Lung (tissue), 12 donors: Measurements from ENCODE around the gene FAM234A. TPM values are rescaled to one million over a fixed set of nuclear protein-coding genes. Genes with fewer than 3 reads are reported as not detected.

ENCODE experiments used
- ATAC-seq: fragments of 200-7000 bp; cut with Tn5 transposase; one replicate; pipeline ENCODE4 v1.9.1; 2020; ENCODE audit warnings: moderate number of reproducible peaks; ENCODE audit not compliant: insufficient read depth, low FRiP score
- DNase-seq, 3 donors: peaks; one replicate each; pipeline ENCODE4 v3.0.0-alpha.2; 2013 to 2017
- H3K27ac ChIP-seq, 2 donors: one replicate each; pipeline ENCODE4 v1.5.1; 2013; ENCODE audit warnings: mild to moderate bottlenecking in 2 of 2, moderate library complexity in 2 of 2, control low read depth in 1 of 2, inconsistent platforms in 1 of 2, low read depth in 1 of 2, low read length in 1 of 2
- H3K27me3 ChIP-seq, 3 donors: one replicate each; pipeline ENCODE4 v1.5.1; 2013; ENCODE audit warnings: low read length in 2 of 3; ENCODE audit not compliant: control insufficient read depth in 3 of 3, insufficient read depth in 3 of 3
- H3K36me3 ChIP-seq, 4 donors: one replicate each; pipeline ENCODE4 v1.5.1; 2013; ENCODE audit warnings: low read length in 4 of 4, mild to moderate bottlenecking in 1 of 4, moderate library complexity in 1 of 4; ENCODE audit not compliant: control insufficient read depth in 4 of 4, insufficient read depth in 4 of 4
- H3K4me1 ChIP-seq, 5 donors: one replicate each; pipeline ENCODE4 v1.5.1; 2013; ENCODE audit warnings: low read length in 5 of 5, mild to moderate bottlenecking in 2 of 5, moderate library complexity in 1 of 5; ENCODE audit not compliant: control insufficient read depth in 5 of 5, insufficient read depth in 5 of 5
- H3K4me3 ChIP-seq: one replicate; pipeline ENCODE4 v1.5.1; 2013; ENCODE audit warnings: mild to moderate bottlenecking, control low read depth, moderate library complexity
- H3K9ac ChIP-seq, 2 donors: one replicate each; pipeline ENCODE4 v1.5.1; 2013; ENCODE audit warnings: low read length in 2 of 2, control low read depth in 1 of 2; ENCODE audit not compliant: insufficient read depth in 1 of 2
- H3K9me3 ChIP-seq, 4 donors: one replicate each; pipeline ENCODE4 v1.5.1; 2013; ENCODE audit warnings: low read length in 3 of 4, mild to moderate bottlenecking in 1 of 4, moderate library complexity in 1 of 4; ENCODE audit not compliant: control insufficient read depth in 4 of 4, insufficient read depth in 3 of 4
- WGBS, 2 donors: extraction: QIAGEN DNeasy Blood & Tissue Kit; methylation state at CpG; one replicate each; pipeline ENCODE4 v1.1.7; 2013; 5-methylcytosine and 5-hydroxymethylcytosine counted together
- polyA plus RNA-seq, 2 donors: library from polyadenylated mRNA; stranded (reverse); fragments of 200-250 nt; gene quantifications; one replicate each; pipeline ENCODE4 v1.2.1, GENCODE V29; 2013
- total RNA-seq, 2 donors: library from RNA; depleted of rRNA in 1 of 2; stranded (reverse); fragments of >200 nt in 1 of 2; gene quantifications; one replicate each; pipeline ENCODE4 v1.2.1, GENCODE V29; 2014 to 2021
- TF ChIP-seq, protein P1 (sequence below): IDR thresholded peaks from 2 replicates; pipeline ENCODE4 v1.5.1; 2012; ENCODE audit warnings: mild to moderate bottlenecking; ENCODE audit errors: control extremely low read depth, extremely low read depth
- donor health status: control.
- donor health status: control.
- donor health status: Bipolar disorder and iron deficiency.
- donor health status: healthy.
- donor health status: DM: yes; HTN: yes; CAD: no.

Gene FAM234A
- total and polyA plus RNA-seq, 4 donors, result 41.5 to 78.5 (median 59.7) TPM

DNA sequence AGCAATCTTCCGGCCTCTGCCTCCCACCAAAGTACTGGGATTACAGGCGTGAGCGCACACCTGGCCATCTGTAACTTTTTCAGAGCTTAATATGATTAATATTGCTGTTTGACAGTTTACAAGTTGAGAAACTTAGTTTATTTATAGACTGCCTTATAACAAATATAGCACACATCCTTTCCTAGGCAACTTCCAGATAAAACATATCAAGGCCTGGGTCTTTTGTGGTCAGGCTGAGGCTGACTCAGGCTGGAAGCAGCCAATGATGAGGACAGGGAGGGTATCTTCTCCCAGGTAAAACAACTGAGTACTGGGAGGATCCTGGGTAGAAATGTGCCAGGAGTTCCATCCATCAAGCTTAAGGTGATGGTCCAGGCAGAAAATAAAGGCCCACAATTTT is 21.6 kb upstream of the FAM234A start:
- WGBS, 2 donors, result 96 to 98% methylated on average over 3 of the region's 3 CpGs
- no peak overlapping the region for H3K9ac ChIP-seq
- no peaks in the 10 kb centered on the region for H3K9me3 ChIP-seq
- TF ChIP-seq, protein P1, sequence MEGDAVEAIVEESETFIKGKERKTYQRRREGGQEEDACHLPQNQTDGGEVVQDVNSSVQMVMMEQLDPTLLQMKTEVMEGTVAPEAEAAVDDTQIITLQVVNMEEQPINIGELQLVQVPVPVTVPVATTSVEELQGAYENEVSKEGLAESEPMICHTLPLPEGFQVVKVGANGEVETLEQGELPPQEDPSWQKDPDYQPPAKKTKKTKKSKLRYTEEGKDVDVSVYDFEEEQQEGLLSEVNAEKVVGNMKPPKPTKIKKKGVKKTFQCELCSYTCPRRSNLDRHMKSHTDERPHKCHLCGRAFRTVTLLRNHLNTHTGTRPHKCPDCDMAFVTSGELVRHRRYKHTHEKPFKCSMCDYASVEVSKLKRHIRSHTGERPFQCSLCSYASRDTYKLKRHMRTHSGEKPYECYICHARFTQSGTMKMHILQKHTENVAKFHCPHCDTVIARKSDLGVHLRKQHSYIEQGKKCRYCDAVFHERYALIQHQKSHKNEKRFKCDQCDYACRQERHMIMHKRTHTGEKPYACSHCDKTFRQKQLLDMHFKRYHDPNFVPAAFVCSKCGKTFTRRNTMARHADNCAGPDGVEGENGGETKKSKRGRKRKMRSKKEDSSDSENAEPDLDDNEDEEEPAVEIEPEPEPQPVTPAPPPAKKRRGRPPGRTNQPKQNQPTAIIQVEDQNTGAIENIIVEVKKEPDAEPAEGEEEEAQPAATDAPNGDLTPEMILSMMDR, result no peak
- DNase-seq, result no peak
- no peak overlapping the region for H3K4me3 ChIP-seq
- H3K4me1 ChIP-seq, result peaks cover 0 to 4% (median 0%) of the 10 kb centered on the region in 5 donors
- ATAC-seq, result no peak
- no peaks in the 10 kb centered on the region for H3K27me3 ChIP-seq
- H3K27ac ChIP-seq, result no peak overlapping the region
- peaks cover 14 to 39% (median 28%) of the 10 kb centered on the region in 4 donors for H3K36me3 ChIP-seq

DNA sequence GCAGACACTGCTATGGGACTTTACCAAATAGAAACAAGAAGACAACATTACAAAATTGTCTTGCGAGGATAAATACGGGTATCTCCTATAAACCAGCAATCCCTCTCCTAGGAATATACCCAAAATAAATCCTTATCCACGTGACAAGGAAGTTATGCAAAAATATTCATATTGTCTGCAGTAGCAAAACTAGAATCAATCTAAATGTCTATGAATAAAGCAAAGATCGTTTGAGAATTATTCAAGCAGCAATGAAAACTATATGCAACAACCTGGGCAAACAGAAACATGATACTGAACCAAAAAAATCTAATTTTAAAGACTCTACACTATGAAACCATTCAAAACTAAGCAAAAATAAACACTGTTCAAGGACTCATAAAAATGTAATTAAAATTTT is 14.6 kb upstream of the FAM234A start:
- no peaks in the 10 kb centered on the region for H3K27me3 ChIP-seq
- H3K9ac ChIP-seq, result no peak overlapping the region
- peaks cover 23 to 42% (median 29%) of the 10 kb centered on the region in 4 donors for H3K36me3 ChIP-seq
- WGBS, 2 donors, result 72 to 82% methylated on average over 4 of the region's 4 CpGs
- no peaks in the 10 kb centered on the region for H3K4me1 ChIP-seq
- ATAC-seq (no peak), DNase-seq (no peak)
- no peak overlapping the region for H3K27ac ChIP-seq
- no peaks in the 10 kb centered on the region for H3K9me3 ChIP-seq
- TF ChIP-seq, protein P1, result no peak
- no peak overlapping the region for H3K4me3 ChIP-seq

DNA sequence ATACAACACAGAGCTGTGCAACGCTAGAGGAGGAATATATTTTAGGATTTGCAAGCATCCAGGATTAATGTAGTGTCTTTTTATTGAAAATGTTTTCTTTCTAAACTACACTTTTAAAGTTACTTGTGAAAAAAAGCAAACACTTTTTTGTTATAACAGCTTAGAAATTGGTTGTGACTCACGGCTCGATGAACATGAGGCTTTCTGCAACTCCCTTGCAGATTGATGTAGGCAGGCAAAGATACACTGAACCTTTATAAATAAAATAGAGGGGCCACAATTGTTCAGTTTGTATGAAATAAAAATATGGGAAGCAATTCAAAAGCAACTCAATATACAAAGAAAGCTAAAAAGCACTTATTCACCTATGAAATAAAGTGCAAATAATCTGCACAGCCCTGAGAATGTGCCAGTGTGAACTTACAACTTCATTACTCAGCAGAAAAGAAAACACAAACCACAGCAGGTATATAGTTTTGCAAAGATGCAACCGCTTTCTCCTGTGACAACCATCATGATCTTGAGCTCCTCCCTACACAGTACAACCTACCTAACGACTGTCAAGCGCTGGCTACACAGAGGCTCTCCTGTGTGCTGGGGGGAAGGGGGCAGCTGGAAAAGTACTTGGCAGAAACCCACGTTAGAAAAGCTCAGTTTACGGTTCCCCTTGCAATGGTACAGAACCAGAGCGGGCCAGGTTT is 6.3 kb upstream of the FAM234A start:
- ATAC-seq (no peak), DNase-seq (no peak)
- 21 to 24% methylated on average over 9 of the region's 9 CpGs for WGBS, 2 donors
- peak overlapping the region; percentile 98 to 99 for H3K27ac ChIP-seq
- H3K4me1 ChIP-seq, result peaks cover 3 to 16% (median 5%) of the 10 kb centered on the region in 5 donors
- H3K4me3 ChIP-seq, result peak overlapping the region; percentile 92
- H3K9me3 ChIP-seq, result peaks cover 0 to 2% (median 0%) of the 10 kb centered on the region in 4 donors
- TF ChIP-seq, protein P1, result no peak
- no peaks in the 10 kb centered on the region for H3K27me3 ChIP-seq
- H3K9ac ChIP-seq, result peak overlapping the region; percentile 61 to 79
- H3K36me3 ChIP-seq, result peaks cover 13 to 29% (median 18%) of the 10 kb centered on the region in 4 donors
